RWPE1 (cell line): ENCODE data around the gene ST8SIA3.
A peak's percentile ranks its signal among the peaks of the same experiment; 100 is the strongest.

Source experiments
- CTCF ChIA-PET: fragments of 350-600 bp; sonication (Branson Sonifier 250); formaldehyde crosslinking; extraction: SDS; loops from one replicate; lab custom pipeline; 2021; lab: Yijun Ruan, JAX
- POLR2A ChIA-PET: fragments of 400-600 bp; formaldehyde crosslinking; extraction: SDS; loops from one replicate; lab custom pipeline; 2020; ENCODE audit warnings: antibody characterized with exemption; ENCODE audit not compliant: low non-redundant PET; lab: Yijun Ruan, JAX
- DNase-seq: peaks from one replicate; pipeline ENCODE4 v3.0.0; 2012; ENCODE audit warnings: low spot score
- H3K27ac ChIP-seq: fragments of 450-650 bp; 2 replicates; pipeline ENCODE4 v1.5.1; 2017
- CTCF ChIP-seq: fragments of 450-650 bp; conservative IDR thresholded peaks from 2 replicates; pipeline ENCODE4 v1.5.1; 2017; ENCODE audit warnings: low read depth, mild to moderate bottlenecking

ST8SIA3 gene

DNA sequence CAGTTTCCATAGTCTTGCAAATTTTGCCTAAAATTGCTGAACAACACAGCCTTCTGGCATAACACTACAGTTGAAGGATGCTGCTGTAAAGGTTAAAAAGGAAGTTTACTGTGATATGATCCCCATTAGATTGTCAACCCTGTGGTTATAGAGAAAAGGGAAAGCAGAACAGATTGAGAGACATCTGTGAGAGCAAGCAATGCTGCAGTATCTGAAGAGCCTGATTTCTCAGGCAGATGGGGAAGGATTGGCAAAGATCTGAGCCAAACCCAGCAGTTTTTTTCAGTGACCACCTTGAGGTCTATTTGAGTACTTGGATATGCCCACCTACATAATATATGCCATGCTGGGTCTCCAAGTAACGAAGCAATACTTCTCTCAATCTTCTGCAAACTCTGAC is 8.5 kb upstream of the ST8SIA3 start:
- TF ChIP-seq CTCF, result no peak
- POLR2A ChIA-PET, result no interaction called here
- CTCF ChIA-PET, result no interaction called here
- DNase-seq, result no peak
- H3K27ac ChIP-seq, result no peak overlapping the region

DNA sequence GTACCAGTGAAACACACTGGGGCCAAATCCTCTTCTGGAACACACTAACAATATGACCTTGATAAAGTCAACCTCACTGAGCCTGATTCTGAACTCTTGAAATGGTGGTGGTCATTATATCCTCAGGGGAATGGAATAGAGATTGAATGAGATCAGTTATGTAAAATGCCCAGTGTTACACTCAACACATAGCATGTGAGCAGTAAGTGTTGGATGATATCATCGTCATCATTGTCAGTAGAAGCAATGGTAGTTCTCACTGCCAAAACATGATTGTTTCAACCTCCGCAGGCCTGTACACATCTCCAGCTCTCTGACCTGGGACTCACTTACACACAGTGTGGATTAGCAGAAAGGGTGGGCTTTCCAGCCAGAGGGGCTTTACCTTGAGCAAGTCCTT is 5.5 kb upstream of the ST8SIA3 start:
- H3K27ac ChIP-seq, result no peak overlapping the region
- no peak for TF ChIP-seq CTCF
- ChIA-PET POLR2A (no interaction called here), CTCF (no interaction called here)
- DNase-seq, result no peak

- CTCF ChIA-PET, result no interaction called here
- no peak for TF ChIP-seq CTCF
- H3K27ac ChIP-seq, result no peak overlapping the region
- POLR2A ChIA-PET, result no interaction called here
- DNase-seq, result no peak
These were observed 4.6 kb upstream of the ST8SIA3 start for GRCh38 chr18:57347784-57348183.

DNA sequence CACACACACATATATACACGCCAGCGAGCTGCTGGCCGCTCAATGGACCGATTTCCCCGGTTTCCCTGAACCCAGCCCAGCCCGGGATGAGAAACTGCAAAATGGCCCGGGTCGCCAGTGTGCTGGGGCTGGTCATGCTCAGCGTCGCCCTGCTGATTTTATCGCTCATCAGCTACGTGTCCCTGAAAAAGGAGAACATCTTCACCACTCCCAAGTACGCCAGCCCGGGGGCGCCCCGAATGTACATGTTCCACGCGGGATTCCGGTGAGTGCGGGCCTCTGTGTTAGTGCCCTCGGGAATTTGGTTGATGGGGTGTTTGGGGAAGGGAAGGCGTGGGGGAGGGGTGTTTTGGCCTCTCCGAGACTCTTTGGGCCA is 392 bp downstream of the ST8SIA3 start:
- POLR2A ChIA-PET, result no interaction called here
- TF ChIP-seq CTCF, result no peak
- no peak overlapping the region for H3K27ac ChIP-seq
- CTCF ChIA-PET, result no interaction called here
- no peak for DNase-seq

- no peak for DNase-seq
- ChIA-PET POLR2A (no interaction called here), CTCF (no interaction called here)
- no peak for TF ChIP-seq CTCF
- no peak overlapping the region for H3K27ac ChIP-seq
These were observed 981 bp downstream of the ST8SIA3 start for GRCh38 chr18:57353137-57353939.

- DNase-seq, result peak; percentile 27
- CTCF ChIA-PET, result no interaction called here
- POLR2A ChIA-PET, result no interaction called here
- no peak overlapping the region for H3K27ac ChIP-seq
- TF ChIP-seq CTCF, result no peak
These were observed 1.6 kb downstream of the ST8SIA3 start for GRCh38 chr18:57353940-57354461.
